Measurements from ENCODE around the gene CD300LG. TPM values are rescaled to one million over a fixed set of nuclear protein-coding genes. Genes with fewer than 3 reads are reported as not detected.

CD300LG gene
- total RNA-seq, 1 donor from 2014 or later, result not detected

DNA sequence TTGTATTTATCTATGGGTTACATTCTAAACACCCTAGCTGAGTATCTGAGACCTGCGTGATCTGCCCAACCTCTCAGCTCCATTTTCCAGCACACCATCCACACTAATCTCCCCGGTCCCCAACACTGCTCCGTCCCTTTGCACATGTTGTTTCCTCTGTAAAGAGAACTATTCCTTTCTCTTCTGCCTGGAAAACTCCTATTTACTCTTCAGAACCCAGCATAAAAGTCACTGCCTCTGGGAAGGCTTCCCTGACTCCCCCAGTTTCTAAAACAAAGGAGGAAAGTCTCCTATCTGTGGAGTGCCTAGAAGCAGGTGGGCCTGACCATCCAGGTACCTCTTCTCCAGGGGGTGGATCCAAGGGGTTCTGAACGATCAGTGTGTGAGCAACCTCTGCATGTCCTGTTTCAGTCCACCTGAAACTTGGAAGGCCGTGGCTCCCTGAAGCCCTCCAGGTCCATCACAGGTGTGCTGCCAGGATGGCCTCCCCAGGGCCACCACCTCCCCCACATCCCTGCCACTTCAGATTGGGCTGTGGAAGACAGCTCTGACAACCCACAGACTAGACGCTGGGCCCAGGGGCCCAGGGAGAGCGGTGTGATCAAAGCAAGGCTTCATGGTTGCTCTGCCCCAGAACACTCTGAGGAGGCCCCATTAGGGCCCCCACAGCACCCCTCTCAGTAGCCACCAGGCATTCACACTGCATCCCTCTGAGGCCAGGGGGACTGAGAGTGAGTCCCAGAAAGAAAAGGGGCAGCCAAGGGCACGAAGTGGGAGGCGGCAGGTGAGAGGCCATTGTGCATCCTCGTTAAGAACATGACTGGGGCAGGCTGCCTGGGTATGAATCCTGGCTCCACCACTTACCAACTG is 34.3 kb upstream of the CD300LG start:
- Histone ChIP-seq H3K4me3 (ENCODE audit: low read depth, low read length) (no peak overlapping the region), H3K27me3 (ENCODE audit: control insufficient read depth, insufficient read depth, low read length) (no peaks in the 10 kb centered on the region), H3K36me3 (ENCODE audit: control insufficient read depth, insufficient read depth, low read length) (peaks cover 19% of the 10 kb centered on the region)
- DNase-seq (ENCODE audit: low read depth) (no peak), FAIRE-seq (no peak)
- TF ChIP-seq, protein P1, sequence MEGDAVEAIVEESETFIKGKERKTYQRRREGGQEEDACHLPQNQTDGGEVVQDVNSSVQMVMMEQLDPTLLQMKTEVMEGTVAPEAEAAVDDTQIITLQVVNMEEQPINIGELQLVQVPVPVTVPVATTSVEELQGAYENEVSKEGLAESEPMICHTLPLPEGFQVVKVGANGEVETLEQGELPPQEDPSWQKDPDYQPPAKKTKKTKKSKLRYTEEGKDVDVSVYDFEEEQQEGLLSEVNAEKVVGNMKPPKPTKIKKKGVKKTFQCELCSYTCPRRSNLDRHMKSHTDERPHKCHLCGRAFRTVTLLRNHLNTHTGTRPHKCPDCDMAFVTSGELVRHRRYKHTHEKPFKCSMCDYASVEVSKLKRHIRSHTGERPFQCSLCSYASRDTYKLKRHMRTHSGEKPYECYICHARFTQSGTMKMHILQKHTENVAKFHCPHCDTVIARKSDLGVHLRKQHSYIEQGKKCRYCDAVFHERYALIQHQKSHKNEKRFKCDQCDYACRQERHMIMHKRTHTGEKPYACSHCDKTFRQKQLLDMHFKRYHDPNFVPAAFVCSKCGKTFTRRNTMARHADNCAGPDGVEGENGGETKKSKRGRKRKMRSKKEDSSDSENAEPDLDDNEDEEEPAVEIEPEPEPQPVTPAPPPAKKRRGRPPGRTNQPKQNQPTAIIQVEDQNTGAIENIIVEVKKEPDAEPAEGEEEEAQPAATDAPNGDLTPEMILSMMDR (IDR thresholded peaks at IDR 0.05; ENCODE audit: insufficient read depth, low read length, severe bottlenecking), result no peak

- TF ChIP-seq, protein P1 (IDR thresholded peaks at IDR 0.05; ENCODE audit: insufficient read depth, low read length, severe bottlenecking), result no peak
- H3K27me3 ChIP-seq (ENCODE audit: control insufficient read depth, insufficient read depth, low read length), result no peaks in the 10 kb centered on the region
- no peak for DNase-seq (ENCODE audit: low read depth)
- H3K36me3 ChIP-seq (ENCODE audit: control insufficient read depth, insufficient read depth, low read length), result peaks cover 20% of the 10 kb centered on the region
- no peak overlapping the region for H3K4me3 ChIP-seq (ENCODE audit: low read depth, low read length)
- peak; percentile 84 for FAIRE-seq
Observed at GRCh38 chr17:43813386-43813785, 33.6 kb upstream of the CD300LG start.

DNA sequence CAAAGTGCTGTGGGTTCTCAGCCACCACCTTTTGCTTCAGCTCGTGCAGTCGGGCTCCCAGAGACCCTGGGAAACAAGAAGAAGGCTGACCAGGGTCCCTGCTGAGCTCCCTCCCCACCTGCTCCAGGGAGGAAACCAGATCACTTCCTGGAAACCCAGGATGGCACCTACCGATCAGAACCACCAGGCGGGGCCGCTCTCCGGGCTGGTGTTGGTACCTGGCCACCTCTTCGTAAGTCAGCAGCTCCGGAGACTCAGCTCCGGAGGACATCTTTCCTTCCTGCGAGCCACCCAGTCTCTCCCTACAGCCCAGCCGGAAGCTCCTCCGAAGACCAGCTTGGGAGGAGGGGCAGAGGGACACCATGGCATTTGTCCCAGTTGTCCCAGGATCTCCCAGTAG is 33.0 kb upstream of the CD300LG start:
- H3K36me3 ChIP-seq (ENCODE audit: control insufficient read depth, insufficient read depth, low read length), result peaks cover 16% of the 10 kb centered on the region
- DNase-seq (ENCODE audit: low read depth), result no peak
- TF ChIP-seq, protein P1 (IDR thresholded peaks at IDR 0.05; ENCODE audit: insufficient read depth, low read length, severe bottlenecking), result no peak
- no peak for FAIRE-seq
- no peak overlapping the region for H3K4me3 ChIP-seq (ENCODE audit: low read depth, low read length)
- no peaks in the 10 kb centered on the region for H3K27me3 ChIP-seq (ENCODE audit: control insufficient read depth, insufficient read depth, low read length)

- TF ChIP-seq, protein P1 (IDR thresholded peaks at IDR 0.05; ENCODE audit: insufficient read depth, low read length, severe bottlenecking), result no peak
- no peak for FAIRE-seq
- Histone ChIP-seq H3K36me3 (ENCODE audit: control insufficient read depth, insufficient read depth, low read length) (peaks cover 15% of the 10 kb centered on the region), H3K27me3 (ENCODE audit: control insufficient read depth, insufficient read depth, low read length) (no peaks in the 10 kb centered on the region), H3K4me3 (ENCODE audit: low read depth, low read length) (no peak overlapping the region)
- peak; percentile 73 for DNase-seq (ENCODE audit: low read depth)
Observed at GRCh38 chr17:43814714-43815113, 32.3 kb upstream of the CD300LG start.

GRCh38 chr17:43816336-43817320 is 30.3 kb upstream of the CD300LG start:
- DNase-seq (ENCODE audit: low read depth) (no peak), FAIRE-seq (no peak)
- Histone ChIP-seq H3K36me3 (ENCODE audit: control insufficient read depth, insufficient read depth, low read length) (peaks cover 15% of the 10 kb centered on the region), H3K27me3 (ENCODE audit: control insufficient read depth, insufficient read depth, low read length) (no peaks in the 10 kb centered on the region), H3K4me3 (ENCODE audit: low read depth, low read length) (no peak overlapping the region)
- TF ChIP-seq, protein P1 (IDR thresholded peaks at IDR 0.05; ENCODE audit: insufficient read depth, low read length, severe bottlenecking), result no peak

Measured in bronchial epithelial cell (primary cell).